ENCODE results near the gene APOBEC3B.
"Not testable (repeated sequence)": the region's sequence is repeated elsewhere in the genome, so short reads cannot be mapped to it uniquely, and the experiment has no call there.

APOBEC3B gene

DNA sequence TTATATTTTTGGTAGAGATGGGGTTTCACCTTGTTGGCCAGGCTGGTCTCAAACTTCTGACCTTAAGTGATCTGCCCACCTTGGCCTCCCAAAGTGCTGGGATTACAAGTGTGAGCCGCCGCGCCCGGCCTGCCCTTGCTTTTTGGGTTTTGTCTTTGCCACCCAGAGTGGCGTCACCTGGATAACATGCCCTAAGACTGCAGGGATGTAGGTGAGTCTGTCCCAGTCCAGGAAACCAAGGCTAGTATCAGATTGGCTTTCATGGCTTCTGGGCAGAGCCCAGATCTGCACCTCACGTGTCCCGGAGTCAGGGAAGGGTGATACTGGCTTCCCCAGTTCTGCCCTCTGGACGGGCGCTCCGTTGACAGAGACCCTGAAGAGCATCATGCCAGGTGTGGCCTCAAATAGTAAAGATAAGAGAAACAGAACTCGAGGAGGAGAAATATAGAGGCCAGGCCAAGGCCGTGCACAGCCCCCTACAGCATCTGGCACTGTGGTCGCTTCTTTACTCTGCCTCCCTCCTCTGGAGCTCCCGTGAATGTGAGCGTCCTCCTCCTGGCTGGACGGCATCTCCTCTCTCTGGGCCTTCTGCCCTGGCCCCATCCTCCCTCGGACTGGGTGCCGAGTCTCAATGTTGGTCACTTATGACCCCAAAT is 7.8 kb upstream of the APOBEC3B start:
- H2BK5ac ChIP-seq (ENCODE audit: low read depth, low read length, poor library complexity, severe bottlenecking) = no peak overlapping the region
- H4K8ac ChIP-seq (ENCODE audit: low read length) = no peak overlapping the region
- no peak overlapping the region for H3K4me2 ChIP-seq (ENCODE audit: low read length, poor library complexity, severe bottlenecking)
- no peak overlapping the region for H2BK15ac ChIP-seq (ENCODE audit: low read depth, poor library complexity, severe bottlenecking)
- H3K9me3 ChIP-seq (ENCODE audit: control insufficient read depth, low read length) = peaks cover 11% of the 10 kb centered on the region
- H3K4me3 ChIP-seq (ENCODE audit: insufficient read depth in 1 of 2, low read depth in 1 of 2, low read length in 2 of 2) = no peak overlapping the region
- H3K27me3 ChIP-seq (ENCODE audit: control insufficient read depth in 1 of 2, insufficient read depth in 1 of 2, low read length in 2 of 2) = peaks cover 11 to 41% of the 10 kb centered on the region in 2 experiments
- no peak overlapping the region for H3K23ac ChIP-seq (ENCODE audit: low read length in 2 of 2)
- no peak overlapping the region for H2BK12ac ChIP-seq (ENCODE audit: low read length in 2 of 2)
- H2AFZ ChIP-seq (ENCODE audit: low read depth, low read length) = no peak overlapping the region
- H3K9ac ChIP-seq (ENCODE audit: low read length) = no peak overlapping the region
- no peak overlapping the region for H2AK5ac ChIP-seq (ENCODE audit: low read length, severe bottlenecking)
- no peaks in the 10 kb centered on the region for H3K79me1 ChIP-seq (replicated peaks; ENCODE audit: low read length, poor library complexity, severe bottlenecking)
- WGBS = 91% methylated on average over 18 of the region's 18 CpGs
- H2BK120ac ChIP-seq (ENCODE audit: low read depth, low read length) = no peak overlapping the region
- H3K4me1 ChIP-seq (ENCODE audit: control insufficient read depth, insufficient read depth, low read depth, low read length) = no peaks in the 10 kb centered on the region
- no peaks in the 10 kb centered on the region for H3K36me3 ChIP-seq (ENCODE audit: control insufficient read depth in 1 of 2, insufficient read depth in 2 of 2, low read depth in 1 of 2, low read length in 2 of 2)
- H3K18ac ChIP-seq (ENCODE audit: low read depth in 1 of 2, low read length in 2 of 2) = no peak overlapping the region
- H4K91ac ChIP-seq (ENCODE audit: low read length) = no peak overlapping the region
- no peak overlapping the region for H3K4ac ChIP-seq (ENCODE audit: low read depth in 1 of 2, low read length in 2 of 2)
- H3K14ac ChIP-seq (ENCODE audit: low read length in 2 of 2) = no peak overlapping the region
- no peak for DNase-seq
- H3K27ac ChIP-seq (ENCODE audit: low read length, poor library complexity, severe bottlenecking) = no peak overlapping the region

DNA sequence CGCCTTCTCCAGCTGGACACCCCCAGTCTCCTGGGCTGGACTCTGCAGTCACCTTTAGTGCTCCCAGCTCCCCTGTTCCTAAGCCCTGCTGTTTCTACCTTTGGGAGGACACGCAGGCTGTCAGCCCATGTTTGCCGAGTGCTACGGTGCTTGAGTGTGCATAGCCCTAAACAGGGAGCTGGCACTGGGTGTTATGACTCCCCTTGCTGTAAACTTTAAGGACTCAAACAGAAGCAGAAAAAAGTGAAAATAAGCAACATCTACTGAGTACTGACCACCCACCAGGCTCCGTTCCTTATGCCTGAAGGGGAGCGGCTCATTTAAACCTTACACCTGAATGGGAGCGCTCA is 7.3 kb upstream of the APOBEC3B start:
- DNase-seq = no peak
- peaks cover 11% of the 10 kb centered on the region for H3K9me3 ChIP-seq (ENCODE audit: control insufficient read depth, low read length)
- no peak overlapping the region for H3K23ac ChIP-seq (ENCODE audit: low read length in 2 of 2)
- no peak overlapping the region for H2BK15ac ChIP-seq (ENCODE audit: low read depth, poor library complexity, severe bottlenecking)
- no peak overlapping the region for H3K4me2 ChIP-seq (ENCODE audit: low read length, poor library complexity, severe bottlenecking)
- no peak overlapping the region for H2BK120ac ChIP-seq (ENCODE audit: low read depth, low read length)
- no peak overlapping the region for H3K27ac ChIP-seq (ENCODE audit: low read length, poor library complexity, severe bottlenecking)
- H4K91ac ChIP-seq (ENCODE audit: low read length) = no peak overlapping the region
- no peak overlapping the region for H2BK12ac ChIP-seq (ENCODE audit: low read length in 2 of 2)
- H3K4me1 ChIP-seq (ENCODE audit: control insufficient read depth, insufficient read depth, low read depth, low read length) = no peaks in the 10 kb centered on the region
- no peak overlapping the region for H3K9ac ChIP-seq (ENCODE audit: low read length)
- no peak overlapping the region for H4K8ac ChIP-seq (ENCODE audit: low read length)
- H3K14ac ChIP-seq (ENCODE audit: low read length in 2 of 2) = no peak overlapping the region
- 94% methylated on average over 7 of the region's 7 CpGs for WGBS
- no peaks in the 10 kb centered on the region for H3K36me3 ChIP-seq (ENCODE audit: control insufficient read depth in 1 of 2, insufficient read depth in 2 of 2, low read depth in 1 of 2, low read length in 2 of 2)
- no peak overlapping the region for H3K4ac ChIP-seq (ENCODE audit: low read depth in 1 of 2, low read length in 2 of 2)
- H2AK5ac ChIP-seq (ENCODE audit: low read length, severe bottlenecking) = no peak overlapping the region
- no peaks in the 10 kb centered on the region for H3K79me1 ChIP-seq (replicated peaks; ENCODE audit: low read length, poor library complexity, severe bottlenecking)
- H2AFZ ChIP-seq (ENCODE audit: low read depth, low read length) = no peak overlapping the region
- H3K18ac ChIP-seq (ENCODE audit: low read depth in 1 of 2, low read length in 2 of 2) = no peak overlapping the region
- H2BK5ac ChIP-seq (ENCODE audit: low read depth, low read length, poor library complexity, severe bottlenecking) = no peak overlapping the region
- H3K4me3 ChIP-seq (ENCODE audit: insufficient read depth in 1 of 2, low read depth in 1 of 2, low read length in 2 of 2) = no peak overlapping the region
- H3K27me3 ChIP-seq (ENCODE audit: control insufficient read depth in 1 of 2, insufficient read depth in 1 of 2, low read length in 2 of 2) = peaks cover 7 to 37% of the 10 kb centered on the region in 2 experiments

DNA sequence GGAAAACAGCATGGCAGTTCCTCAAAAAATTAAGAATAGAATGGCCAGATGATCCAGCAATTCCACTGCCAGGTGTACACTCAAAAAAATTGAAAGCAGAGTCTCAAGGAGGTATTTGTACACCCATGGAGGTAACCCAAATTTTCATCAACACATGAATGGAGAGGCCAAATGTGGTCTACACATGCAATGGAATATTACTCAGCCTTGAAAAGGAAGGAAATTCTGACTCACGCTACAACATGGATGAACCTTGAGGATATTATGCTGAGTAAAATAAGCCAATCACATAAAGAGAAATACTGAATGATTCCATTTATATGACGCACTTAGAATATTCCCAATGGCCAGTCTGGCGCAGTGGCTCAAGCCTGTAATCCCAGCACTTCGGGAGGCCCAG is 4.9 kb upstream of the APOBEC3B start:
- H3K18ac ChIP-seq (ENCODE audit: low read depth in 1 of 2, low read length in 2 of 2); H3K4me2 ChIP-seq (ENCODE audit: low read length, poor library complexity, severe bottlenecking); H2BK120ac ChIP-seq (ENCODE audit: low read depth, low read length); H3K23ac ChIP-seq (ENCODE audit: low read length in 2 of 2); DNase-seq; H3K36me3 ChIP-seq (ENCODE audit: control insufficient read depth in 1 of 2, insufficient read depth in 2 of 2, low read depth in 1 of 2, low read length in 2 of 2); H2AK5ac ChIP-seq (ENCODE audit: low read length, severe bottlenecking); H3K14ac ChIP-seq (ENCODE audit: low read length in 2 of 2); H3K27ac ChIP-seq (ENCODE audit: low read length, poor library complexity, severe bottlenecking); H2BK5ac ChIP-seq (ENCODE audit: low read depth, low read length, poor library complexity, severe bottlenecking); H3K4me1 ChIP-seq (ENCODE audit: control insufficient read depth, insufficient read depth, low read depth, low read length); H3K79me1 ChIP-seq (replicated peaks; ENCODE audit: low read length, poor library complexity, severe bottlenecking); H4K8ac ChIP-seq (ENCODE audit: low read length); H2AFZ ChIP-seq (ENCODE audit: low read depth, low read length); H3K4me3 ChIP-seq (ENCODE audit: insufficient read depth in 1 of 2, low read depth in 1 of 2, low read length in 2 of 2); H3K4ac ChIP-seq (ENCODE audit: low read depth in 1 of 2, low read length in 2 of 2); H2BK15ac ChIP-seq (ENCODE audit: low read depth, poor library complexity, severe bottlenecking); H2BK12ac ChIP-seq (ENCODE audit: low read length in 2 of 2); H3K9ac ChIP-seq (ENCODE audit: low read length); H4K91ac ChIP-seq (ENCODE audit: low read length): not testable (repeated sequence)
- H3K9me3 ChIP-seq (ENCODE audit: control insufficient read depth, low read length) = peaks cover 11% of the 10 kb centered on the region
- WGBS = 97% methylated on average over 3 of the region's 4 CpGs
- H3K27me3 ChIP-seq (ENCODE audit: control insufficient read depth in 1 of 2, insufficient read depth in 1 of 2, low read length in 2 of 2) = peaks cover 0 to 19% of the 10 kb centered on the region in 2 experiments

DNA sequence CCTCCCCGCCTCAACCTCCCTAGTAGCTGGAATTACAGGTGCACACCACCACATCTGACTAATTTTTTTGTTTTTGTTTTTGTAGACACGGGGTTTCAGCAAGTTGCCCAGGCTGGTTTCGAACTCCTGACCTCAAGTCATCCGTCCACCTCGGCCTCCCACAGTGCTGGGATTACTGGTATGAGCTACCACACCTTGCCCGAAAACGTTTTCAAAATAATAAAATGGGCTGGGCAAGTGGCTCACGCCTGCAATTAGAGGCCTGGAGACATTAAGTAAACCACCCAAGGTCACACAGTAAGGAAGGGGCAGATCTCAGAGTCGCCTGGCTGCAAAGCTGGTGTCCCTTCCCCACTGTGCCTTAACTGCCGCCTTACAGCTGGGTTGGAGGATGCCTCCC is 1.6 kb upstream of the APOBEC3B start:
- not testable (repeated sequence) for H2AK5ac ChIP-seq (ENCODE audit: low read length, severe bottlenecking); H3K36me3 ChIP-seq (ENCODE audit: control insufficient read depth in 1 of 2, insufficient read depth in 2 of 2, low read depth in 1 of 2, low read length in 2 of 2); H2AFZ ChIP-seq (ENCODE audit: low read depth, low read length); H4K8ac ChIP-seq (ENCODE audit: low read length); H4K91ac ChIP-seq (ENCODE audit: low read length); H3K79me1 ChIP-seq (replicated peaks; ENCODE audit: low read length, poor library complexity, severe bottlenecking); H3K23ac ChIP-seq (ENCODE audit: low read length in 2 of 2); H3K27me3 ChIP-seq (ENCODE audit: control insufficient read depth in 1 of 2, insufficient read depth in 1 of 2, low read length in 2 of 2); H2BK12ac ChIP-seq (ENCODE audit: low read length in 2 of 2); H3K9ac ChIP-seq (ENCODE audit: low read length); H3K9me3 ChIP-seq (ENCODE audit: control insufficient read depth, low read length); H3K14ac ChIP-seq (ENCODE audit: low read length in 2 of 2); H3K18ac ChIP-seq (ENCODE audit: low read depth in 1 of 2, low read length in 2 of 2); H2BK15ac ChIP-seq (ENCODE audit: low read depth, poor library complexity, severe bottlenecking); H3K27ac ChIP-seq (ENCODE audit: low read length, poor library complexity, severe bottlenecking); H3K4ac ChIP-seq (ENCODE audit: low read depth in 1 of 2, low read length in 2 of 2); H3K4me2 ChIP-seq (ENCODE audit: low read length, poor library complexity, severe bottlenecking); H2BK5ac ChIP-seq (ENCODE audit: low read depth, low read length, poor library complexity, severe bottlenecking); DNase-seq; H2BK120ac ChIP-seq (ENCODE audit: low read depth, low read length); H3K4me3 ChIP-seq (ENCODE audit: insufficient read depth in 1 of 2, low read depth in 1 of 2, low read length in 2 of 2)
- 86% methylated on average over 9 of the region's 10 CpGs for WGBS
- peaks cover 16% of the 10 kb centered on the region for H3K4me1 ChIP-seq (ENCODE audit: control insufficient read depth, insufficient read depth, low read depth, low read length)
